AG08395 (cell line): ENCODE measurements around the gene CCDC66.
A peak's percentile ranks its signal among the peaks of the same experiment; 100 is the strongest.
"Not testable (repeated sequence)": the region's sequence is repeated elsewhere in the genome, so short reads cannot be mapped to it uniquely, and the experiment has no call there.

Experiments
- DNase-seq: peaks from one replicate; pipeline ENCODE4 v3.0.0; 2012; ENCODE audit warnings: mixed read lengths, low spot score

The CCDC66 gene

GRCh38 chr3:56556908-56557830 lies at the start of gene CCDC66:
CCDC66 (plus strand) TSS chr3:56557175; CDS start chr3:56557243, 68 bp downstream.
- DNase-seq, result peak; percentile 98

GRCh38 chr3:56519641-56520040 lies 37.3 kb upstream of the CCDC66 start:
- DNase-seq, result no peak

GRCh38 chr3:56522374-56522773 lies 34.6 kb upstream of the CCDC66 start:
- DNase-seq, result no peak

GRCh38 chr3:56525291-56525690 lies 31.7 kb upstream of the CCDC66 start:
- DNase-seq, result no peak

GRCh38 chr3:56536735-56537134 lies 20.2 kb upstream of the CCDC66 start:
- DNase-seq, result no peak

- DNase-seq, result no peak
These were observed 9.5 kb upstream of the CCDC66 start for GRCh38 chr3:56547486-56547885.

GRCh38 chr3:56557831-56558170 lies 826 bp downstream of the CCDC66 start:
- no peak for DNase-seq

GRCh38 chr3:56573501-56573900 lies 16.5 kb downstream of the CCDC66 start:
- DNase-seq, result no peak

- DNase-seq, result not testable (repeated sequence)
These were observed 25.0 kb downstream of the CCDC66 start for GRCh38 chr3:56581941-56582340.

GRCh38 chr3:56584275-56584674 lies 27.3 kb downstream of the CCDC66 start:
- not testable (repeated sequence) for DNase-seq

- no peak for DNase-seq
These were observed 33.8 kb downstream of the CCDC66 start for GRCh38 chr3:56590814-56591213.

GRCh38 chr3:56591262-56591661 lies 34.3 kb downstream of the CCDC66 start:
- DNase-seq, result no peak

- no peak for DNase-seq
These were observed 36.6 kb downstream of the CCDC66 start for GRCh38 chr3:56593455-56594158.

GRCh38 chr3:56595975-56596840 lies 39.2 kb downstream of the CCDC66 start:
- DNase-seq, result no peak

GRCh38 chr3:56608479-56608878 lies 51.5 kb downstream of the CCDC66 start:
- DNase-seq, result not testable (repeated sequence)

GRCh38 chr3:56610669-56611335 lies 53.8 kb downstream of the CCDC66 start:
- DNase-seq, result no peak

- no peak for DNase-seq
These were observed 54.4 kb downstream of the CCDC66 start for GRCh38 chr3:56611364-56611763.

GRCh38 chr3:56612146-56612545 lies 55.2 kb downstream of the CCDC66 start:
- no peak for DNase-seq

- no peak for DNase-seq
These were observed 56.0 kb downstream of the CCDC66 start for GRCh38 chr3:56613016-56613415.

- no peak for DNase-seq
These were observed 59.6 kb downstream of the CCDC66 start for GRCh38 chr3:56616478-56617006.

- DNase-seq, result no peak
These were observed 63.4 kb downstream of the CCDC66 start for GRCh38 chr3:56620371-56620770.
